ENCODE measurements around the gene HMCES.

DNA sequence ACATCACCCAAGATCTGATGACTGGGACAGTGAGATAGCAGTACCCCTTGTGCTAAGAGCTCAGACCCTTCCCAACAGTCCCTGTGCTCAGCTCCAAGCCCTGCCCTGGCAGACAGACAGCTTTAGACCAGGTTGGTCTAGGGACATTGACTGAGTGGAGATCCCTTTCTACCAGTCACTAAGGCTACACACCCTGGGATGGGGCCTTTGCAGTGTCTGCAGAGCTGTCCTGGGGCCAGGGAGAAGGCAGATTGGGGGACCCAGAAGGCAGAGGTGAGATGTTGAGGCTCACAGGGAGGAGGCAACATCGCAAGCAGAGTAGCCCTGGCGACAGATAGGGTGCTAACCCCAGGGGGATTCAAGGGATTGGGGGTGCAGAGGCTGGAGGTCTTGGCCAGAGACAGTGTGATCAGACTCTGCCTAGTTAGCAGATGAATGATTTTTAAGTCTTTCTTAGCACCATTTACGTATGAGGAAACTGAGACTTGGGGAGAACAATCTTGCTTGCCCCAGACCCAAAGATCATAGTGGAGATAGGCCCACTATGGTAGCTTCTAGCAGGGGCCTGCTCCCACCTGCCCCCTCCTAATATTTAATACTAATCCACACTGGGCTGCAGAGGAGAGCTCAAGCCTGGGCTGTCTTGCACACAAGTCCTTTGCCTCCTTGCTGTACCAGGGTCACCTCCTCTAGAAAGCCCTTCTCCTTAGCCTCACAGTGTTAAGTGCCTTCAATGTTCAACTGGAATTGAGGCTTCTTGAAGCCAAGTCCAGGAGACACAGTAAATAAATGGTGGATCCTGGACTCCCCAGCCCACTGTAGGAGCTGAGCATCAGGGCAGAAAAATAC is 32.6 kb downstream of the HMCES start:
- TF ChIP-seq, protein P1, sequence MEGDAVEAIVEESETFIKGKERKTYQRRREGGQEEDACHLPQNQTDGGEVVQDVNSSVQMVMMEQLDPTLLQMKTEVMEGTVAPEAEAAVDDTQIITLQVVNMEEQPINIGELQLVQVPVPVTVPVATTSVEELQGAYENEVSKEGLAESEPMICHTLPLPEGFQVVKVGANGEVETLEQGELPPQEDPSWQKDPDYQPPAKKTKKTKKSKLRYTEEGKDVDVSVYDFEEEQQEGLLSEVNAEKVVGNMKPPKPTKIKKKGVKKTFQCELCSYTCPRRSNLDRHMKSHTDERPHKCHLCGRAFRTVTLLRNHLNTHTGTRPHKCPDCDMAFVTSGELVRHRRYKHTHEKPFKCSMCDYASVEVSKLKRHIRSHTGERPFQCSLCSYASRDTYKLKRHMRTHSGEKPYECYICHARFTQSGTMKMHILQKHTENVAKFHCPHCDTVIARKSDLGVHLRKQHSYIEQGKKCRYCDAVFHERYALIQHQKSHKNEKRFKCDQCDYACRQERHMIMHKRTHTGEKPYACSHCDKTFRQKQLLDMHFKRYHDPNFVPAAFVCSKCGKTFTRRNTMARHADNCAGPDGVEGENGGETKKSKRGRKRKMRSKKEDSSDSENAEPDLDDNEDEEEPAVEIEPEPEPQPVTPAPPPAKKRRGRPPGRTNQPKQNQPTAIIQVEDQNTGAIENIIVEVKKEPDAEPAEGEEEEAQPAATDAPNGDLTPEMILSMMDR (conservative IDR thresholded peaks at IDR 0.05 in 1 of 2, IDR thresholded peaks at IDR 0.05 in 1 of 2; ENCODE audit: extremely low read depth in 1 of 2, insufficient read depth in 1 of 2, low read depth in 1 of 2, low read length in 2 of 2) = no peak
- no peak for TF ChIP-seq EZH2 (IDR thresholded peaks at IDR 0.05; ENCODE audit: borderline replicate concordance, low read length)
